GM19467 (cell line): ENCODE measurements around the gene MYO5A.
A peak's percentile ranks its signal among the peaks of the same experiment; 100 is the strongest.
"Not testable (repeated sequence)": the region's sequence is repeated elsewhere in the genome, so short reads cannot be mapped to it uniquely, and the experiment has no call there.

Experiments used
- ATAC-seq: cut with Tn5 transposase; IDR thresholded peaks from one replicate; pipeline ENCODE4 v1.9.1; 2021; ENCODE audit warnings: mild to moderate bottlenecking, moderate library complexity; ENCODE audit not compliant: unreplicated experiment

MYO5A gene

DNA sequence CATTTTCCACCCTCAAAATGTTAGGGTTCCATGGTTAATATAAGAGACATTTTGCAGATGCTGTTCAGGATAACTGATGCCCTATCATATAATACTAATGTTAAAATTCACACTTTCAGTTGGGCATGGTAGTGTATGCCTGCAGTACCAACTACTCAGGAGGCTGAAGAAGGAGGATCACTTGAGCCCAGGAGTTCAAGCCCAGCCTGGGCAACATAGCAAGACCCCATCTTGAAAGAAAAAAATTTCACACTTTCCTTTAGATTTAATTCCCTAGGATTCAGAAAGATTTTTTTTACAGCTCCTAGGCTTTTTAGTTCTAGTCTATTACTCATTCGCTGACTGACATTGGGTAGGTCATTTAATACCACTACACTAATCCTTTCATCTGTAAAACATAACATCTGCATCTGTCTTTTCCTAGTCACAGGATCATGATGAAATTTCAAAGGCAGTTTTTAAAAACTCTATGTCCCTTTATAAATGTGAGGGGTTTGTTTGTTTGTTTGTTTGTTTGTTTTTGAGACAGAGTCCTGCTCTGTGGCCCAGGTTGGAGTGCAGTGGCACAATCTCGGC, 103.7 kb downstream of the MYO5A start:
- no peak for ATAC-seq

DNA sequence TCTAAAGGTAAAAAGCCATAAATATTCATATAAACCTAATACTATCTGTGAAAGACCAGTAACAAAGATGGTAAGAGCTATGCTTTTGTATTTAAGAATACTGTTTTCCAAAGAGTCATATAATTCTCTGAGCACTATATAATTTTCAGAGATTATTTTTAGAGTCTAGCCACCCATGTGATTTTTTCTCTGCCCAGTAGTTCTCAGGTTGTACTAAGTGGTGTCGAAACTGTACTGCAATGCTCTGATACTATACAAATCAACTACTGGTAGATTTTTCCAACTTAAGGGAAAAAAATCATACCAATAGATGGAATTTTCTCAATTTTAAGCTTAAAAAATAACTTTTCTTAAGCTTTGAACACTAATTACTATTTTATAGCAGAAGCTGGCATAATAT, 104.8 kb downstream of the MYO5A start:
- ATAC-seq, result no peak

DNA sequence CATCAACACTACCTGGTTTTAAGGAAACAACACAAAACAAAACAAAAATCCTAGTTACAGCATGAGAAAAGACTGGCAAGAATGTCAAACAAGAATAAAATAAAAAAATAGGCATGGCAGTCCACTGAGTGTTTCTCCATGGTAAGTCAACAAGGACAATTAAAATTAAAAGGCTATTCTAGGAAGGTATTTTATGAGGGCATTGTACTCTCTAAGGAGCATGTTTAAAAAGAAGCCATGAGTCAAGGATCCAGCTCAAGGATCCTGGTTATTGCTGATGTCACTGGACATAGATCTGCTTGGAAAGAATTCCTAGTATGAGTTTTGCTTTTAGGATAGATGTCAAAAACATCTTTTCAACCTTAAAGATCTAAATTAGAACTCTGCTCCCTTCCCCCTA, 106.7 kb downstream of the MYO5A start:
- no peak for ATAC-seq

DNA sequence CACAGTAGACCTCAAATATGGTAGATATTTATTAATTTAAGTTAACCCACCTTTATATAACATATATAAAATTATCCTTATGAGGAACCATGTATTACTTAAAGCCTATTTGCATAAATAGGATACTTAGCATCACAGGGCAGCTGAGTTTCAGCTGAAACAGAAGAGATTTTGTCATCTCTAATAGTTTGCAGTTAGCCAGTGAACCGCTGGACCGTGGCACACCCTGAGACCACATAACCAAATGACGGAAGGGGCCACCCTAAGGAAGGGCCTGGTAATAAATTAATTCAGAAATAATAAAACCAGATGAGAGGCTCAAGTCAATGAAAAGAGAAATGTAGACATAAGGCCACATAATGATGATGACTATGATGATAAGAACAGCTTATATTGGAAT, 107.7 kb downstream of the MYO5A start:
- ATAC-seq, result peak; percentile 71

DNA sequence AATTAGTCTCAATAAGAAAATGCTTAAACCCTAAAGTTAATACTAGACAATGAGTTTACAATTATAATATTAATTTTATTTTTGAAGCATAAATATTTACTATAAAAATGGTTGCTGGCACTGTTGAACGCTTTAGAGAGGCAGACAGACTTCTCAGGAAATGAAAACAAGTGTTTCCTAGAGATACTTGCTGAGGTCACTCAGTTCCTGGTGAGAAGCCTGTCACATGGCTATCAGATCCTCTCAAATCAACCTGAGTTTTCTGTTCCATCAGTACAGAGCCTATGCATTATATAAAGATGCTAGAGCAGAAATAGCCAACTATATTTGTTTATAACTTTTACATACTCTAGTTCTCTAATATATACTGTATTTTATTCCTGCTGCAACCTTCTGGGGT, 109.2 kb downstream of the MYO5A start:
- no peak for ATAC-seq

DNA sequence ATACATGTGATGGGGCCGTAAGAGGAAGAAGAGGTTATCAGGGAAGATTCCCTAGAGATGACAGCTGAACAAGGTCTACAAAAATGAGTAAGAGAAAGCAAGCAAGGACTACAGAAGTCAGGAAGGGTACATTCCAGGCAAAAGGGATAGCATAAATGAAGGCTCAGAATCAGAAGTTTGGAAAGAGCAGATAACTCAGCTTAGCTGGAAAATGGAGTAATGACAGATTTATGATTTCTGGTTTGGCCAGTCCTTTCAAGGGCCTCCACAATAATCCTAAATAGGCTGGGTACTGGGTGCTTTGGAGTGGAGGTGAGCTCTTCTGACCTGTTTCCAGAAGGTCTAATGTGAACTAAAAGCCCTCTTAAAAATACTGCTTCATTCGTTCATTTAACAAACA, 110.7 kb downstream of the MYO5A start:
- no peak for ATAC-seq

DNA sequence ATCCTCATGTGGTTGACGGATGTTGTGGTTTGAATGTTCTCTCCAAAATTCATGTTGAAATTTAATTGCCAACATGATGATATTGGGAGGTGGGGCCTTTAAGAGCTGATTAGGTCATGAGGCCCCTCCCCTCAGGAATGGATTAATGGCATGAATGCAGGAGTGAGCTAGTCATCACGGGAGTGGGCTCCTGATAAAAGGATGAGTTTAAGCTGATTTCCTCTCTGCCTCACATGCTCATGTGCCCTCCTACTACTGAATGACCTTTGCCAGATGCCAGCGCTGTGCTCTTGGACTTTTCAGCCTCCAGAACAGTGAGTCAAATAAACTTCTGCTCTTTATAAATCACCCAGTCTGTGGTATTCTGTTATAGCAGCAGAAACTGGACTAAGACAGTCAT, 111.2 kb downstream of the MYO5A start:
- ATAC-seq, result no peak

DNA sequence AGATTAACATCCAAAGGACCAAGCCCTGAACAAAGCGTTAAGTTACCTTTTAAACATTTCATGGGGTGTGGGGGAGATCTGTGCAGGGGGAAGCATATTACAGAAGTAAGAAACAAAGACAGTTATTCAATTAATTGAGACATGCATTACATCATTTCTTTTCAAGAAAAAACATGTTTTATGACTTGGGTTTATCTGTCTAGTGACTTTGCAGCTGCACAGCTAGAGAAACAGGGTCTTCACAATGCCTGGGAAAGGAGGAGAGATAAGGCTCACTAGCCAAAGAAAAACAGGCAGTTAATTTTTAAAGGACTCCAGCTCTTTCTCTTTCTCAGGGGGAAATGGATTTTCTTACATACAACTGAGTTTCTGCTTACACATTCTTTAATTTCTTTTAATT, 112.1 kb downstream of the MYO5A start:
- ATAC-seq, result not testable (repeated sequence)

DNA sequence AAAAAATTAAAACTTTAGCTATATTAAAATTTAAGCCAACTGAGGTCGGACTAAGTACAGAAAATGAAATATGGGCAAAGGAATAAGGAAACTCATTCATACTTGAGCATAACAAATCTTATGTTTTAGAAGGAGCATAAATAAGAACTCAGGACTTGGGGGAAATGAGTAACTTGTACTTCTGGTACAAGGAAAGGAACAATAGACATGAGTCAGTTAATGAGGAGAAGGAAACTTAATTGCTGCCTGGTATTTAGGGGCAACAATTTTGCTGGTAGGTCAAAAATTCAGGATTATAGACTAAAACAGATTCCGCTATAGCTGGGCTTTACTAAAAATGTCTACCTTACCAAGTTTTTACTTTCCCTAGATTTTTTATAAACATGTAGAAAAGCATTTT, 113.1 kb downstream of the MYO5A start:
- no peak for ATAC-seq

DNA sequence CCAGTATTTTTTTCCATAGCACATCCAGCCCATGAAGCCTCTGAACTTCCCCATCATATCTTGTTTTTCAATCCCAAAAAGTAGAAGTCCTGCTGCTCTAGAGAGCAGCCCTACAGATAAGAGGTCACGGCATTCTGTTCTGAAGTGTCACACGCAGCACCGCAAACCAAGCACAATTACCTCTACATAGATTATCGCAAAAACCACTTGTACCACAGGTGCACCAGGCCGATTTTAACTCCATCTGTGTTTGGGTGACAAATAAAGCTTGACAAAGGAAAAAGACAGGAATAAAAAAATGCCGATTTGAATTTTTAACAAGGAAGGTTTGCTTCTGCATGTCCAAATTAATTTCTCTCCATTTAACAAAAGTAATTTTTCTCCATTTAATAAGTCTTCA, 113.7 kb downstream of the MYO5A start:
- no peak for ATAC-seq

DNA sequence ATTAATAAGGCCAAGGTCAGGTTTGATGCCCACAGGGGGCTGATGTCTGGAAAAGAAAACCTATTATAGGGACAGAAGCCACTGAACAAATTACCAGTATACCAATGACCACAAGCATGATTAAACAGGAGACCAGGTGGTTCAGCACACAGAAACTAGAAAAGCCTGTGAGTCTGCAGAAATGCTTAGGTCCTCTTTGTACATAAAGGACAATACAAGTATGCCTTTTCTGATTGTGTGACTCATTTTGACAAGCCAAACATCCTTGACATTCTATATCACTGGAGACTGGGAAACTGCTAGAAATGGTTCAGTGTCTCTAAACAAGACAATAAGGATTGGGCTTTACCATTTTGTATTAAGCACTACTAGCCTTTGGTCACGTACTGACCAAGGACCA, 119.9 kb downstream of the MYO5A start:
- no peak for ATAC-seq

DNA sequence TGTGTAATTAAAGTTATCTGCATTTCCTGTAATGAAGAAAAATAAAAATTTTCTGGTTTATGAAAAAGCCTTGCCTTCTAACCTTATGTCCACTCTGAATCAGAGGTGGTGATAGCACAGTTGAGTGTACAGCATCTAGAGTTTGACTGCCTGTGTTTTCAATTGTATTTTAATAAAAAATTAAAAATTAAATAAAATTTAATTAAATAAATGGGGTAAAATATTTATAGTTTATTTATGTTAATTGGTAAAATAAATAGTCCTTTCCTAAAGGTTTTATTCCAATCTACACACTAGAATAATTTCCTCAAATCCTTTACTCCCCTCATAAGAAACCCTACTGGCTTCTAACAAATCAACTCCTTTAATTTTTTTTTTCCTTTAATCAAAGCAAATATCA, 121.3 kb downstream of the MYO5A start:
- no peak for ATAC-seq

DNA sequence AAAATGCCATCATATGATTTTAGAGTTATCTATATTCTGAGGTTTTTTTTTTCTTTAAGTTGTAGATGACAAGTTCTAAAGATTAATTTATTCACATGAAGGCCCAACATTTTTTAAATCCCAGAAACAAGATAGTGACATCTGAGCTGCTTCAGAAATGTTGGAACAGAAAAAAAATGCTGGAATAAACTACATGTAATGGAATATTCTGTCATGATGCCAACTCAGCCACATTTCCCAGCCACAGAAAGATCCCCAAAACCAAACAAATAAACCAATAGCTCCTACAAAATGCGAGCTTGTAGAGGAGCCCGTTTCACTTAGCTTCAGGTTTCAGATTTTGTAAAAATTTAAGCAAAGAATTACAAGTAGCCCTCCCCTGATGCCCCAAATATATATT, 122.1 kb downstream of the MYO5A start:
- ATAC-seq, result no peak

DNA sequence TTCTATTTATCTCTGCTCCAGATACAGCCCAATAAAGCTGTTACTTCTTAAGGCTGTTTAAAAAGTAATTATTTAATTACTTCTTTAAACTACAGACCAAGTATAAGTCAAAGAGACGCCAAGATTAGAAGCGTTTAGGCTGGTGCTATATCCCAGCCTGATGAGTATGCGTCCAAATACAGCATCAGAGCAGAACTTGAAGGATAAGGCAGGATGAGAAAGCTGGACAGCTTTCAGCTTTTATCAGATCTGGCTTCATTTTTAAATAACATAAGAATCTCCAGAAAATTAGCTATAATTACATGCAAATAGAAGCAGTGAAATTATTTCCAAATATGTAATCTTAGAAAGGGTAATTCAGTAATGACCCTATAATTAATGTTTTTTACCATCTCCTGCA, 122.8 kb downstream of the MYO5A start:
- no peak for ATAC-seq

DNA sequence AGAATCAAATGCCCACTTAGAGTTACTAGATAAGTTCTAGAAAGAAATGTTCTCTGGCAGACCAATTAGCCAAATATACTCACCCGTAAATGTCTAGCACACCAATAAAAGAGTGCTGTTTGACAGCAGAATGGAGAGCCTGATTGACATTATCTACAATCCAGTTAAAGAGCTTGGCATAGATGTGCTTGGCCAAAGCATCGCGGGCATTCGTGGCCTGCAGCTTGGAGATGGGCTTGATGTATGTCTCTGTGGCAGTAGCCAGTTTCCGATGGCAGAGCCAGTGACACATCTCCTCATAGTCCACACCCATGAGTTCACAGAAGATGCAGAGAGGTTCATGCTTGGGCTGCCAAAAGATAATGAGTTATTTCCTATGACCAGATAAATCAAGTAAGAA, 131.6 kb downstream of the MYO5A start:
- ATAC-seq, result no peak

DNA sequence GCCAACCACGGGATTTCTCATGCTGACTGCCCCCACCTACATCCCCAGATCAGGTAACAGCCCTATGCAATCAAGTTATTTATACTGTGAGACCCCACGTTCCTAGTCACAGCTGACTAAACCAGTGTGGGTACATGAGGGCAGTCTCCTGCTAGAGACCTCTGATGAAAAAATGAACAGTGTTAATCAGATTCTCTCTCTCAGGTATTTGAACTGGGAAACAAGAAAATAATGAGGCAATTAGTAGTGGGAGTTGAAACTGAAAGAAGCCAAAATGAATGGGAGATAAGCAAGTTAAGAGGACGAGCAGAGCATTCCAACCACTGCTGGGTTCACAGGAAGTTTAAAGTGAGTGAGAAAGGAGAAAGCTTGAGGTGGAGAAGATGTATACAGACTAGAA, 134.6 kb downstream of the MYO5A start:
- ATAC-seq, result no peak

DNA sequence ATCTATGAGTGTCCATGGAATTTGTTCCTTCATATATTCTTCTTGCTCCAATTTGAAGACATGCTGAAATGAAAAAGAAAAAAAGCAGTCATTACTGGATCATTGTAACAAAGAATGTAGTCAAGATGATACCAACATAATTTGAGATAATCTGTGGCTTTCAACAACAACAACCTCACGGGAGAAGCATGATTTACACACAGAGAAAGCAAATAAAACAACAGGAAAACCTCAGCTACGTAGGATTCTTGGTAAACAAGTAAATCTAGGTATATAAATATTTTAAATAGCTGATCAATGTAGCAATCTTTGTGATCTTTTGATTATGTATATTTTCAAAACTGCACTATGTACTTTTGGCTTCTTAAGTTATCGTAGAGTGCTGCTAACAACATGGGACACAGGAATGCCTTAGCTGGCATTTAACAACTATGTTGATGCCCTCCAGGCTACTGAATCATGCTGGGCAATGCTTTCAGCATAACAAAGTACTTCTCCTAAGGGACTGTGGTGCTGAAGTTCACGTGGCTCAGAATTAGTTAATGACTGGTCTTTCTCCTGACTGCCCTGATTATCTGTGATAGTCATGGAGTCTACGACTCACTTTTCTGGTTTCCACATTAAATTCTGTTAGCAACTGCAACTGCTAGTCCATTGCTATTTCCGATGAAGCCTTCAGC, 136.5 kb downstream of the MYO5A start:
- no peak for ATAC-seq

DNA sequence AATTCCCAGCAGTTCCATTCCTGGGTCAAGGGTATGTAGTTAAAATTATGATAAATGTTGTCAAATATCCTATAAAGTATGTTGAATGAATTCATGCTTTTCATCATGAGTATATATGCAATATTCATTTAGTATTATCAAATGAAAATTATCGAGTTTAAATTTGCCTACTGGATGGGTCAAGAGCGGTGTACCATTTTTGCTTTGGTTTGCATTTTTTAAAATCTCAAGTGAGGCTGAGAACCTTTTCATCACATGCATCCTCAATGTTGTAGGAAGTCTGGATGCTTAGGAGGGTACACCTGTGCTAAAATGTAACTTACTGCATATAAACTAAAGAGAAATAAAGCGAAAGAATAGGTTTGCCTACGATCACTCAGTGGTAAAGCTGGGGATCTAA, 137.6 kb downstream of the MYO5A start:
- ATAC-seq, result no peak

DNA sequence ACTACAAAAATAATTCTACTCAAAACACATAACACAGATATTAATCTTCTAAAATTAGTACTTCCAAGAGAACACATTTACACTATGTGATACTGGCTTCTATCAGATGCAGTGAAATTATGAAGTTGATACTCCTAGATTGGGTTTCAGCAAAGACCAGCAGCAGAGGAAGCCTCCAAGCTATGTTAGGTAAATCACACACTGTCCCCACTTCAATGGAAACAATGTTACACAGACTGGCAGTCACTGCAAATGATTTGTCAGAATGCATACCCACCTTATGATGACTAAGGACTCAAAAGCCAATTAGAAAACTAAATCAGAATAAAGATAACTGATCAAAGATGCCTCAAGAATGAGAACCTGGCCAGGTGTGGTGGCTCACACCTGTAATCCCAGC, 143.0 kb downstream of the MYO5A start:
- ATAC-seq, result no peak

DNA sequence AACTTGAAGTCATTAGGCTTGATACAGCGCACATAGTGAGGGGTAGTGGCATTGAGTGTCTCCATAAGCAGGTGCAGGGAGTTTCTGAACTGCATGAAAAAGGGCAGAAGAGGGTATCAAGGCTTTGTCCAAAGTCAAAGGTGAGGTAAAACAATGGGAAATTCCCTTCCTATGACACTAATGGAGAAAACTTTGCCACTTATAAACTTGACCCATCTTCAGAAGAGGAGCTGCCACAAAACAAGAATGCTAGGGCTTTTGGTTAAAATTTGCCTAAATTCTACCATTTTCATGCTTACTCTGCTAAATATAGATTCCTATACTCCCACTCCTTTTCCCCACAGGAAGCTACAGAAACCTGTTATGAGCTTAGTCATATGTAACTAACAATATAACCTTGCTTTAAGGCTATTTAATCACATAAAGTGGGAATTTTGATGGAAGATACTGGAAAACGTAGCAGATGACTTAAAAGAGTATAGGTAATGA, 145.5 kb downstream of the MYO5A start:
- peak; percentile 40 for ATAC-seq

DNA sequence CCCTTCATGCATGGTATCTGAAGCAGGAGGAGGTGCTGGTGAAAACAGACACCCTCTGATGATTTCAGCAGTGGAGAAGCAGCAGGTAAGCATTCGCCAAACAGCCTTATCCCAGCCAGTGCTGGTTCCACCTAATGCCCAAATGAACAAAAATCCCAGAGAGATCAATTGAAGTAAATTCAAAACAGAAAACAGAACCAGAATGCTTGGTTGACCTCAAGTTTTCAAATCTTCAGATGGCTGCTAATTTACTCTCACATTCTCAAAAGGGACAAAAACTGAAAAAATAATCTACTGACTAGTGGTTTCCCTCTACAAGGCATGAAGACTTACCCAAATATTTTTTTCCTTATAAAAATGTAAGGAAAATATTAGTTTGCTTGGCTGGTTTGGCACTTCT, 146.0 kb downstream of the MYO5A start:
- no peak for ATAC-seq

DNA sequence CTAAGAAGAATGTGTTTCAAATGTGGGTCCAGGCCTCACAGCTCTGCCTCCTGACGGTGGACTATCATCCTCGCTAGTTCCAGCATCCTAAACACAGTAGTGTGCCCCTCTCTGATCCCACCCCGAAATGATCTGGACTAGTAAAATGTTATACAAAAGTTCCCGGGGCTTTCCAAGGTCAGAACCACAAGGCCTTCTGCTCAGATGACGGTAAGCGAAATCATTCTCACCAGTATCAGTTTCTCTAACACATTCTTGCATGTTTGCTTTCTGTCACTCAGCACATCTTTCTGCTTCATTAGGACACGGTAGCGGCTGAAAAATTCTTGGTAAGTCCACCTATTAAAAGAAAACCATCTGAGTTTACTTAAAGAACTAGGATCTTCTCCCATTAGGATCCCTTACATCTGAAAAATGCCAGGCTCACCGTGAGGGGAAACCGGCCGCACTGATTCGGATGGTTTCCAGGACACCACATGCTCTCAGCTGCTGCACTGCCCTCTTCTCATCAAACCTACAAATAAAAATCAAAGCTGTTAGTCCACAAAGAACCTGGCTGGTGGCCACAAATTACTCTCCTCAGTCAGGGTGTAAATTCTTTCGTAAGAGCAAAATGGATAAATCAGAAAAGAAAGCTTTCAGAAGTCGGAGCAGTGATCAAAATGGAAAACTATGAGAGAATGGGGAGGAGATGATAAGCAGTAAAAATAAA, 149.1 kb downstream of the MYO5A start:
- peak; percentile 66 for ATAC-seq
